GM19372 (cell line): Measurements from ENCODE around the gene PRRT3.
"Not testable (repeated sequence)": the region's sequence is repeated elsewhere in the genome, so short reads cannot be mapped to it uniquely, and the experiment has no call there.

Source experiments
- ATAC-seq: cut with Tn5 transposase; IDR thresholded peaks from one replicate; pipeline ENCODE4 v1.9.1; 2021; ENCODE audit warnings: mild to moderate bottlenecking, low read depth, moderate library complexity; ENCODE audit not compliant: unreplicated experiment

PRRT3 gene

DNA sequence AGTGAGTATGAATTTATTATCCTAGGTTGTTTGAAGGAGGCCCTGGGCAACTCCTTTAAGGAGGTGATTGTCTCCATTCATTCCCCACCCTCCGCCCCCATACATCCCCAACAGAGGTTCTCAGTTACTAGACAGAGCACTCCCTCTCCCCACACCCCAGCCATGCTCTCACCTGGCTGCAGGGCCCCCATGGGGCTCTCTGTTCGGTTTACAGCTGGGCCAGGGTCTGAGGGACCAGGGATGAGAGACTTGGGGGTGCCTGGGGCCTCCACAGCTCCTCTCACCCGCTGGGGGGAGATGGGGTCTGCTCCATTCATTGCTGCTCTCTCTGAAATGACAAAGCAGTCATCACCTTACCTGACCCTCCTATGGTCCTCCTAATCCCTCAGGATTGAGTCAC, 3.6 kb downstream of the PRRT3 start:
- ATAC-seq = no peak

DNA sequence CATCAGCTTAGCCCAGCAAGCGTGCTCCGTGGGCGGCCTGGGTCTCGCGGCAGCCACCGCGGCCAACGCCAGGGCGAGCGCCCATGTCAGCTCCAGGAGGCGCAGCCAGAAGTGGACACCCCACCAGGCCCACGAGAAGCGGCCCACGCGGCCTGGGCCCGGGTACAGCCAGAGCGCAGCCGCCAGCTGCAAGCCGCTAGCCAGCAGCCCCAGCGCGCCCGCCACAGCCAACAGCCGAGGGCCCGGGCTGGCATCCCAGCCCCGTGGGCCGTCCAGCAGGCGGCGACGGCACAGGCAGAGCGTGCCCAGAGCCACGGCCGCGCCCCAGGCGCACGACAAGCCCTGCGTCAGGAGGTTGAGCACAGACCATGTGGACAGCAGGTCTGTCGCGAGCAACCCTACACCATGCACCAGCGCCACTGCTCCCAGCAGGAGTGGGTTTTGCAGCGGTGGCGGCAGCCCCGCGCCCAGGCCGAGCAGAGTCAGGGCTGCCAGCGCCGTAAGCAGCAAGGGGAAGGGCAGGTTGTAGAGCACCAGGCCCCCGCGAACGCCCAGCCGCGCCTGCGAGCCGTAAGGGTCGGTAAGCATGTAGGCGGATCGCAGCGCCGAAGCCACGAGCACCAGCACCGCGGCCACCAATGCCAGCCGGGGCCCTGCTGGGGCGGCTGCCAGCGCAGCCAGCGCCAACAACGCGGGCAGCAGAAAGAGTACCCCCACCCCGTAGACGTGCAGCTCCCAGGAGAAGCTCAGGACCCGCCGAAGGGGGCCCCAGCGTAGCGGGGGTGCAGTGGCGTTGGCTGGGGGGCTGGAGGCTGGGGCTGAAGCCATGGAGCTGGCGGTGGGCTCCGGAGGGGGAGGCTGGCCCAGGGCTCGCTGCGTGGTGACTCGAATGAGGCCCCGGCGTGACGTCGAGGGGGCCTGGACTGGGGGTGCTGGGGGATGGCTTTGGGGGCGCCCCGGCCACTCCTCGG, 4.9 kb downstream of the PRRT3 start:
- ATAC-seq = no peak

DNA sequence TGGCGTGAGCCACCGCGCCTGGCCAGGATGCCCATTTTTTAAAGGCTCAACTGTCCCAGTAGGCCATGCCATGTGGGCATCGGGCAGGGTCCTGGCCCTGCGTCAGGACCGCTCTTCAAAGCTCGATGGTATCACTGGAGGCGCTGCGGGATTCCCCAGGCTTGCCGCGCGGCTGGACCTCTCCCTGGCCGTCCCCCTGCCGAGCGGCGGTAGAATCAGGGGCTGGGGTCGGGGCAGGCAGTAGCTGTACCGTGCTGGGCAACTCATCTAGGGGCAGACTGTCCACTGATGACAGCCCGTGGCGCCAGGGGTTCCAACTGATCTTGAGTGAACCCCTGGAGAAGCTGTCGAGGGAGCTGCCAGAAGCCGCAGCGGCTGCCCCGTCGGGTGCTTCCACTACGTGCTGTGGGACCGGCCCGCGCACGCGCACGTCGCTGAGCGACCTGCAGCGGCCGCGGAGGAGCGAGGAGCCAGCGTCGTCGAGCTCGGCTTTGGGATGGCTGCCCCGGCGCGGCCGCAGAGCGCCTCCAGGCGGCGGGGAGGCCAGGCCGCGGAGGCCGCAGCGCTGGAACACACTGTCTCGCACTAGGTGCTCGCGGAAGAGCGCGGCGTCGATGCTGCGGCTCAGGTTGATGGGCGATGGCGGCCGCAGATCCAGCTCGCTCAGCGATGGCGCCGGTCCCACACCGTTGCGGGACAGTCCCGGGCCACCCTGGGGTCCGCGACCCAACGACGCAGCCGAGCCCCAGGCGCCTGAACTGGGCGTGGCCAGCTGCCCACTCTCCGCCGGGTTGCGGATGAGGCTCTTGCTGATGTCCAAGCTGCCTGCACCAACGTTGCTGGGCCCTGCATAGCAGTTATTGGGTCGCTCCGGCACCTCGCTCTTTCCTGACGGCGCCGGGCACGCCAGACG, 5.8 kb downstream of the PRRT3 start:
- ATAC-seq = no peak

GRCh38 chr3:9945358-9945757, 6.8 kb downstream of the PRRT3 start:
- ATAC-seq = no peak

GRCh38 chr3:9944271-9944670, 7.9 kb downstream of the PRRT3 start:
- ATAC-seq = no peak

DNA sequence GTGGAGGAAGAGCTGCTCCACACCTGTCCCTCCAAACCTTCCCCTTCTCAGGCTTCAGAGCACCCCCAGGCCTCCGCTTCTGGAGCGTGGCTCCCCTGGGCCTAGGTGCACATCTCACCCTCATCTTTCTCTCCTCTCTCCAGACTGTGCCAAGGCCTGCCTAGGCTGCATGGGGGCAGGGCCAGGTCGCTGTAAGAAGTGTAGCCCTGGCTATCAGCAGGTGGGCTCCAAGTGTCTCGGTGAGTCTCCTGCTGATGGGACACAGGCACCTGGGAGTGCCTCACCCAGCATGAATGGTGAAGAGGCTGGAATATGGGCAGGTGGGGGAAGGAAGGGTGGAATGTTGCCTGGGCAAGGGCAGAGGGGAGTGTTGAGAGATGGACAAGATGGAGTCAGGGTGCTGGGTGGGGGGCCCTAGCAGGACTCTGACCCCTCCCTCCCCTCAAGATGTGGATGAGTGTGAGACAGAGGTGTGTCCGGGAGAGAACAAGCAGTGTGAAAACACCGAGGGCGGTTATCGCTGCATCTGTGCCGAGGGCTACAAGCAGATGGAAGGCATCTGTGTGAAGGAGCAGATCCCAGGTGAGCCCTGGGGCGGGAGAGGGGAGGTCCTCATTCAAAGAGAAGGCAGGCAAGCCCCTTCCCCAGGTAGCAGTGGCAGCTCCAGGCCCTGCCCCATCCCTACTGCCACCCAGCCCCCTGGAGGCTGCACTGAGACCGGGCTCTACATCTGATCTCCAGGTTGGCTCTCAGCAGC, 9.1 kb downstream of the PRRT3 start:
- ATAC-seq = no peak

GRCh38 chr3:9942164-9942563, 10.0 kb downstream of the PRRT3 start:
- ATAC-seq = no peak

- no peak for ATAC-seq
Measured at GRCh38 chr3:9940746-9941145, 11.5 kb downstream of the PRRT3 start.

DNA sequence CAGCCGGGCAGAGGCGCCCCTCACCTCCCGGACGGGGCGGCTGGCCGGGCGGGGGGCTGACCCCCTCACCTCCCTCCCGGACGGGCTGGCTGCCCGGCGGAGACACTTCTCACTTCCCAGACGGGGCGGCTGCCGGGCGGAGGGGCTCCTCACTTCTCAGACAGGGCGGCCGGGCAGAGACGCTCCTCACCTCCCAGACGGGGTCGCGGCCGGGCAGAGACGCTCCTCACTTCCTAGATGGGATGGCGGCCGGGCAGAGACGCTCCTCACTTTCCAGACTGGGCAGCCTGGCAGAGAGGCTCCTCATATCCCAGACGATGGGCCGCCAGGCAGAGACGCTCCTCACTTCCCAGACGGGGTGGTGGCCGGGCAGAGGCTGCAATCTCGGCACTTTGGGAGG, 12.3 kb downstream of the PRRT3 start:
- ATAC-seq = not testable (repeated sequence)

DNA sequence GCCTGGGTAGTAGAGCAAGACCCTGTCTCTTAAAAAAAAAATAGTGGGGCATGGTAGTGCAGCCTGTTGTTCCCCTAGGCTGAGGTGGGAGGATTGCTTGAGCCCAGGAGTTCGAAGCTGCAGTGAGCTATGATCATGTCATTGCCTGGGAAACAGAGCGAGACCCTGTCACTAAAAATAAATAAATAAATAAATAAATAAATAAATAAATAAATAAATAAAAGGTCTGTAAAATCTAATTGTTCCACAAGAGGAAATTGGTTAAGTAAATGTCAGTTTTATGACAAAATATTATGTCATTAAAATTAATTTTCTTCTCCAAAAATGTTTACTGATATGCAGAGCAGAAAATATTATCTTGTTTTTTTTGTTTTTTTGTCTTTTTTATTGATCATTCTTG, 13.2 kb downstream of the PRRT3 start:
- no peak for ATAC-seq

DNA sequence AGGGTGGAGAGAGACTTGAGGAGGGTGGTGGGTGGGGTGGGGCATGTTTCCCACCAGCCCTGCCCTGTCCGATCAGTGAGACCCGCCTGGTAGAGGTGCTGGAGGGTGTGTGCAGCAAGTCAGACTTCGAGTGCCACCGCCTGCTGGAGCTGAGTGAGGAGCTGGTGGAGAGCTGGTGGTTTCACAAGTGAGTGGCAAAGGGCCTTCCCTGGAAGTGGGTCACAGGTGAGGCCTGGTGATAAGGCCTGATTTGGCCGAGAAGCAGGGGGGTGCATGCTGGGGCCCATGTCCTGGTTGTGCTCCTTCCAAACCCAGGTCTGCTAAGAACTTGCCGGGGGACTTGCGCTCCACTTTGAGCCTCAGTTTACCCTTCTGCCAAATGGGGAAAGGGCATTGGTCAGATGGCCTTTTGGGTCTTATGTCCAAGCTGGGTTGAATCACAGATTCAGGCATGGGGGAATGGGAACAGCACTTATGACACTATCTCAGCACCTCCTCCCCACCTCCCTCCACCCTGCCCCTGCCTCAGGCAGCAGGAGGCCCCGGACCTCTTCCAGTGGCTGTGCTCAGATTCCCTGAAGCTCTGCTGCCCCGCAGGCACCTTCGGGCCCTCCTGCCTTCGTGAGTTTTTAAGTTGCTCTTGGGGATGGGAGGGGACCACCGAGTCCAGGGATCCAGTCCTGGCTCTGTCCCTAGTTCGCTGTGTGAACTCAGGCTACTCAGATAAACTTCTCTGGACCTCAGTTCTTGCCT, 14.5 kb downstream of the PRRT3 start:
- no peak for ATAC-seq

- no peak for ATAC-seq
Measured at GRCh38 chr3:9935966-9936510, 16.2 kb downstream of the PRRT3 start.

GRCh38 chr3:9934993-9935392, 17.2 kb downstream of the PRRT3 start:
- no peak for ATAC-seq

DNA sequence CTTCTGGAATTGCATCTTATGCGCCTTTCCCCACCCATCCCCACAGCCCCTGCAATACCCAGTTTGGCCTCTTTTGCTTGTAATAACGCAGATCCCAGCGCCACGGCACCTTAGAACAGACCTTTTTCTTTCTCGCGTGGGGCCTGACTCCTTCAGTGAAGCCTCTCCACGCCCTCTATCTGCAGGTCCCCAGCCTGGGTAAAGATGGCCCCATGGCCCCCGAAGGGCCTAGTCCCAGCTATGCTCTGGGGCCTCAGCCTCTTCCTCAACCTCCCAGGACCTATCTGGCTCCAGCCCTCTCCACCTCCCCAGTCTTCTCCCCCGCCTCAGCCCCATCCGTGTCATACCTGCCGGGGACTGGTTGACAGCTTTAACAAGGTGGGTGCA, 18.0 kb downstream of the PRRT3 start:
- no peak for ATAC-seq

GRCh38 chr3:9933561-9934234, 18.5 kb downstream of the PRRT3 start, which contains the start of gene CRELD1:
Gene CRELD1 (plus strand): TSS chr3:9933834. CDS start chr3:9934439, 605 bp downstream.
- peak; percentile 87 for ATAC-seq

- peak; percentile 53 for ATAC-seq
Measured at GRCh38 chr3:9932843-9933560, 19.2 kb downstream of the PRRT3 start.

GRCh38 chr3:9932535-9932842, 19.7 kb downstream of the PRRT3 start:
- ATAC-seq = no peak

- no peak for ATAC-seq
Measured at GRCh38 chr3:9930804-9931418, 21.3 kb downstream of the PRRT3 start.
